HG02623 (cell line): ENCODE measurements around the gene MEX3D.

Experiments used
- ATAC-seq: cut with Tn5 transposase; IDR thresholded peaks from one replicate; pipeline ENCODE4 v1.9.1; 2021; ENCODE audit warnings: moderate library complexity; ENCODE audit not compliant: unreplicated experiment

MEX3D gene

DNA sequence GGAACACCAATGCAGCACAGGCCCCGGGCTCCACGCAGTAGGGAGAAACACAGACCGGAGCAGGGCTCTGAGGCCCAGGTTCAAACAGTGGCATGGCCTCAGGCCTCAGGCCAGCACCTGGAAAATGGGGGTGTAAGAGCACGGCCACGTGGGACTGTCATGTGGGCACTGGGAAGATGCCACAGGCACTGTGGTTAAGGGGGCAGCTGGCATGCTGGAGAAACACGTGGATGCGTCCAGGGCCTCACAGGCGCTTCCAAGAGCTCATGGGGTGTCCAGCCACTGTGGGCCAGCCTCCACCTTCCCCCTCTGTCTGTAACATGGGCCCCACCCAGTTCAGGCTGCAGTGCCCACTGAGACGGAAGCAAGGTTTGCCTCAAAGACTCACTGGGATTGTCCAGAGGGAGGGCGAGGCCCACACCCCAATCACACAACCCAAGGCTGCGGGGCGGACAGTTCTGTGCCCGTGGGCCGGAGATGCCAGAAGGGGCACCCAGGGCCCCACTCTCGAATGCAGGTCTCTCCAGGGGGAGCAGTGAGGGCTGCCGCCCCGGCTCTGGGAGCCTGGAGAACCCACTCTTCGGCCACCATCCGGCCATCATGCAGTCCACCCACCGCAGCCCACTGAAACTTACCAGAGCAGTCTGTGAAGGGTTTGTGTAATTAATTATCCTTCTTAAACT, 30.8 kb upstream of the MEX3D start:
- ATAC-seq: no peak

GRCh38 chr19:1593501-1593772, 25.3 kb upstream of the MEX3D start:
- ATAC-seq: no peak

DNA sequence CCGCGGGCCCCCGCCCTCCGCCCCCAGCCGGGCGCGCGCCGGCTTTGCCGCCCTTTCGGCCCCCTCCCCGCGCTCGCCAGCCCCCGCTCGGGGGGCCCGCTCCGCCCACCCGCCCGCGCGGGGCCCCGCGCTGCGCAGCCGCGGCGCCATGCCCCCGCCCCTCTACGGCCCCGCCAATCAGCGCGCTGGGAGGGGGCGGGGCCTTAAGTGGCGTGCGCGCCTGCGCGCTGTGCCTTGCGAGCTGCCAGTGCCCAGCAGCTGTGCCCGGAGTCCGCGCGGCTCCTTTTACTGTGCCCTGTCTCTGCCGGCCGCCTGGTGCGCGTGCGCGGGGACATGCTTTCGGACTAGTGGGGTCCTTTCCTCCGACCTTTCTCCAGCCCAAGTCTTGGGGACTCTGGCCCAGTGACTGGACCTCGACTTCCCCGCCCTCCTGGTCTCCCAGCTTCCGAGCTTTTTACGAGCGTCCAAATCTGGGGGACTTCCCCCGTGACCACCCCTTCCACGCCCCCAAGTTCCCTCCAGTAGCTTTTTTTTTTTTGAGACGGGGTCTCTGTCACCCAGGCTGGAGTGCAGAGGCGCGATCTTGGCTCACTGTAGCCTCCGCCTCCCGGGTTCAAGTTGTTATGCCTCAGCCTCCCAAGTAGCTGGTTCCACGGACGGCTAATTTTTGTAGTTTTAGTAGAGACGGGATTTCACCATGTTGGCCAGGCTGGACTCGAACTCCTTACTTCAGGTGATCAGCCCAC, 24.8 kb upstream of the MEX3D start, which contains the start of gene MBD3:
TSS of gene MBD3 (minus strand) at position 111 of the 746 bp plus-strand sequence. CDS start 234 bp downstream, outside the sequence.
- peak; percentile 60 for ATAC-seq

- ATAC-seq: peak; percentile 57
Observed at GRCh38 chr19:1592024-1592754, 24.1 kb upstream of the MEX3D start.

DNA sequence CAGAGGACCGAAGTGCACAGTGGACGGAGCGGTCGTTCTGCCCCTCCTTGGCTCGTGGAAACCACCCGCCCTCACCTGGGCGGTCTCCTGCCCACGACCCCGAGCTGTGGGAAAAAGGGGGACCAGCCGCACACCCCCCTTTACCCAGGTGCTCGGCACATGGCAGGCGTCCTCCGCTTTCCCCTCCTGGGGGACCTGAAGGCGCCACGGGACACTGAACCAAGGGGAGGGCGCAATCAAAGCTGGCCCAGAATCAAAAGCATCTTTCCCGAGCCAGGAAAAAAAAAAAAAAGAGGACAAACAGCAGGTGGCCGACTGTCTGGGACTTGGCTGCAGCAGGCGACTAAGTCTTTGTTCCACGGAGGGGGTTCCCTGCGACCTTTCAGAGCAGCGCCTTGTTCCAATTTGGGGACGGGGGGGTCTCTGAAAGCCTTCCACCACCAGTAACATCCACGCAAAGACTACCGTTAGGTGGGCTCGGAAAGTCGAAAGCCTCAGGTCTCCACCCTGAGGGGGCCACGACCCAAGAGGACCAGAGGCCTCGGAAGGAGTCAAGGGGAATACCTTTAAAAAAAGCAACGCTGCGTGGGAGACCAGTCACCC, 23.4 kb upstream of the MEX3D start:
- ATAC-seq: no peak

- ATAC-seq: no peak
Observed at GRCh38 chr19:1590641-1591397, 22.7 kb upstream of the MEX3D start.

GRCh38 chr19:1587872-1588271, 19.7 kb upstream of the MEX3D start:
- no peak for ATAC-seq

- no peak for ATAC-seq
Observed at GRCh38 chr19:1585243-1585580, 17.1 kb upstream of the MEX3D start.

DNA sequence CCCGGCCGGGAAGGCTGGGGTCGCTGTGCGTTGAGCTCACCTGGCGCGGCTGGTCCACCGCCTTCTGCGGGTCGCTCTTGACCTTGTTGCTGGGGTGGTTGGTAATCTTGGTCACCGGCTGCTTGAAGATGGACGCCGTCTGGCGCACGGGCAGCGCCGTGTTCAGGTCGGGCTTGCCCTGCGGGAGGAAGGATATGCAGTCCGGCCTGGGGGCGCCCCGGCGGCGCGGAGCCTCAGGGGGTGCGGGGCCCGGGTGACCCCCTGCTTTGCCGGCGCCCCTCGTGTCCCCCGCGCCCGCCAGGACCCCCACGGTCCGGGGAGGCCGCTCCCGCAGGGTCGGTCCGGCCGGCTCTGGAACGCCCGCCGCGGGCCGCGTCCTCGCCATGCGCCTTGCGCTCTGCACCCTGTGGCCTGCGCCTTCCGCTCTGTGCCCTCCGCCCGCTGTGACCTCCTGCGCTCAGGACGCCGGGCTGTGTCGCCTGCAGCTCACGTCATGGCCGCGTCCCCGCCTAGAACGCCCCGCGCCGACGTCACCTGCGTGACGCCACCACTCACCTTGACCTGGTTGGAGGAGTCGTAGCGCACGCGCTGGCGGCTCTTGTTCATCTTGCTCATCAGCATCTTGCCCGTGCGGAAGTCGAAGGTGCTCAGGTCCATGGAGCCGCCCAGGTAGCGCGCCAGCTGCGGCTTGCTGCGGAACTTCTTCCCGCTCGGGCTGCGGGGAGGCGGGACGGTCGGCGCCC, 16.5 kb upstream of the MEX3D start:
- ATAC-seq: no peak

DNA sequence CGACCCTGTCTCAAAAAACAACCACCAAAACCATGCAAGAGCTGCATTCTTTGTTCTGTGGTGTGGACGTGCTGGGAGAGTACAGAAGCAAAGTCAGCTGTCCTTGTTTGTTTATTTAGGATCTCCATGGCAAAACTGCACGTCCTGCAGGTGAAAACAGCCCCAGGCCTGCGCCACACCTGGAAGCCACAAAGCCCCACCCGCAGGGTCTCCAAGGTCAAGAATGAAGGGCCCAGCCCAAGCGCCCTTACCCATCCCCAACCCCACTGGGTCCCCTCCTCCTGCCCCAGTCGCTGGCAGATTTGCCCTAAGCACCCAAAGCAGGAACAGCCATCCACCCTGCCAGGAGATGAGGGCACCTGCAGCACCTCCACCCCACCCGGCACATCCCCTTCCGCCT, 14.1 kb upstream of the MEX3D start:
- no peak for ATAC-seq

DNA sequence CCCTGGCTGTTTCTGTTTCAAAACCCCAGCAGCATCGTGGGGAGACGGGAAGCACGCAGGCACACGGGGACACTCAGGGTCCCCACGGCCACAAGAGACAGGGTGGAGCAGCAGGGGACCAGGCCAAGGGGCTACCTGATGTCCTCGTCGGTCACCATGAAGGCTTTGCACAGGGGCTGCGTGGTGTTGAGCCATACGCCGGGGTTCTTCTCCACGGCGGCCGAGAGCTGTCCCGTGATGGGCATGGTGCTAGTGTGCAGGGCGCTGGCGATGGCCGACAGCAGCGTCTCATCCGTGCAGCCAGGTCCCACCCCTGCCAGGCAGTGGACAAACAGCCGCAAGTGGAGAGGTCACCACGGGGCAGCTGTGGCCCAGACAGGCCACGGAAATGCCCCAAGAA, 12.8 kb upstream of the MEX3D start:
- ATAC-seq: no peak

- no peak for ATAC-seq
Observed at GRCh38 chr19:1580382-1580781, 12.3 kb upstream of the MEX3D start.

- no peak for ATAC-seq
Observed at GRCh38 chr19:1579222-1579621, 11.1 kb upstream of the MEX3D start.

DNA sequence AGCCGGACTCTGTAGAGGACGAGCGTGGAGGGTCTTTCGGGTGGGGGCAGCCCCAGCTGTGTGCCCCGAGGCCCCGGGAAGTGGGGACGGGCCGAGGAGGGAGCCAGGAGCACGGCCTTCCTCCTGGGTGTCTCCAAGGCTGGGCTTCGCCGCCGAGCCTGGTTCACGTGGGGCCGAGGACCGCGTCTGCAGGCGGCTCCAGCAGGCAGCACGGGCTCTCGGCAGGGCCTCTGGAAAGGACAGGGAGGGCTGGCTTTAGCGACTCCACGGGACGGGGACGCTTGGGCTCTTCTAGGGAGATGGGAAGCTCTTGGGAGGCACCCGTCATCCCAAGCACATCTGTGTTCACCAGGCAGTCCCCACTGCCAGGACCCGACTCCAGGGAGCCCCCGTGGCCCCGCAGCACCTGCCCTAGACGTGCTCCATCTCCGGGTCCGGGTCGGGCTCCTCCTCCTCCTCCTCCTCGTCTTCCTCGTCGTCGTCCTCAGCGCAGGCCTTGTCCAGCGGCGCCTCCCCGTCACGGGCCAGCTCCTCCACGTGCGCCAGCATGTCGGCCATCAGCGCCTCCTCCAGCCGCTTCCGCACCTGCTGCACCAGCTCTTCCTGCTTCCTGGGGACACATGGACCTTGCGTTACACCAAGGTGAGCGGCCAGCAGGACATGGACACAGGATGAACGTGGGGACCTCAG, 9.9 kb upstream of the MEX3D start:
- no peak for ATAC-seq

GRCh38 chr19:1577090-1577928, 9.2 kb upstream of the MEX3D start:
- ATAC-seq: no peak

GRCh38 chr19:1576242-1577089, 8.3 kb upstream of the MEX3D start:
- no peak for ATAC-seq

DNA sequence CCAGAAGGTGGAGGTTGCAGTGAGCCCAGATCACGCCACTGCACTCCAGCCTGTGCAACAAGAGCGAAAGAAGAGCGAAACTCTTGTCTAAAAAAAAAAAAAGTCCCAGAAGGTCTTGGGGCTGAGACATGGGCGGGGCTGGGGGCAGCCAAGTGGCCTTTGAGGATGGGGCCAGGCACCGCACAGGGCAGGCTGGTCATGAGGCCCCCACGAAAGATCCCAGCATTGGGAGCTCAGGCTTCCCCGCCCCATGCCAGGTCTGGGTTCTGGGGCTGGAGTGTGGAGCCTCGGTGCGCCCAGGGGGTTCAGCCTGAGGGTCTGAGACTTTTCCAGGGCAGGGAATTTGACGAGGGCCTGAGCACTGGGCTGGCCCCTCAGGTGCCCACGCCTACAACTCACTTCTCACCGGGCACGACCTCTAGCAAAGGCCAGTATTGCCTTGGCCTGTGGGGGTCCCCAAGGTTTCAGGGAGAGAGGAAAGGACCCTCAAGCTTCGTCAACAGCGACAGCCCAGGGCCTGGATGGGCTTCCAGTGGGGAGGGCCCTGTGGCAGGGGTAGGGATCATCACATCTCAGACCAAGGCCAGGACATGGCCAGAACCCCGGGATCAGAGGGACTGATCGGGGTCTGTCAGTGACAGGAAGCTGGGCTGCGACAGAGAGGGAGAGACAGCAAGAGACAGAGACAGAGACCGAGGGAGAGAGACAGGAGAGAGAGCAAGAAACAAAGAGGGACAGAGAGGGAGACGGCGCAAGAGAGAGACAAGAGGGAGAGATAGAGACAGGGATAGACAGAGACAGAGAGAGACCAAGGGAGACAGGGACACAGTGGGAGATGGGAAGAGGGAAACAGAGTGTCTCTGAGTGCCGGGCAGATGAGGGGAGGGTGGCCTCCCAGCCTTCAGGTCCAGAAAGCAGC, 7.5 kb upstream of the MEX3D start:
- no peak for ATAC-seq
